Coronary artery (tissue), 2 donors: Measurements from ENCODE around the gene DOLPP1.
"Not testable (repeated sequence)": the region's sequence is repeated elsewhere in the genome, so short reads cannot be mapped to it uniquely, and the experiment has no call there.

Source experiments
- DNase-seq: peaks from one replicate; pipeline ENCODE4 v3.0.0-alpha.2; 2017; ENCODE audit warnings: low spot score
- H3K27ac ChIP-seq, 2 donors: fragments of 200-600 bp; sonication (generic); one replicate each; pipeline ENCODE4 v1.5.1; 2016 to 2019
- H3K4me3 ChIP-seq: fragments of 200-600 bp; sonication (generic); 2 replicates; pipeline ENCODE4 v1.5.1; 2016; ENCODE audit warnings: mild to moderate bottlenecking, moderate library complexity
- CTCF ChIP-seq: fragments of 200-600 bp; sonication (generic); IDR thresholded peaks from one replicate; pipeline ENCODE4 v1.5.1; 2019; ENCODE audit warnings: antibody characterized with exemption

DOLPP1 gene

GRCh38 chr9:129124506-129125069 is 43.7 kb downstream of the DOLPP1 start:
- Histone ChIP-seq H3K4me3 (no peak overlapping the region), H3K27ac (no peak overlapping the region)

GRCh38 chr9:129125478-129125877 is 44.6 kb downstream of the DOLPP1 start:
- no peak overlapping the region for H3K27ac ChIP-seq
- no peak for TF ChIP-seq CTCF
- no peak for DNase-seq
- H3K4me3 ChIP-seq, result no peak overlapping the region

More at GRCh38 chr9:129124506-129125069, 43.7 kb downstream of the DOLPP1 start:
- TF ChIP-seq CTCF, result no peak
- no peak for DNase-seq

GRCh38 chr9:129126749-129127618 is 46.1 kb downstream of the DOLPP1 start:
- TF ChIP-seq CTCF, result no peak
- peak; percentile 69 for DNase-seq
- Histone ChIP-seq H3K27ac (peak overlapping the region in 1 of 2 donors; percentile 17), H3K4me3 (no peak overlapping the region)

GRCh38 chr9:129128689-129129088 is 47.8 kb downstream of the DOLPP1 start:
- H3K27ac ChIP-seq, result no peak overlapping the region
- no peak for TF ChIP-seq CTCF
- H3K4me3 ChIP-seq, result no peak overlapping the region
- DNase-seq, result peak; percentile 63

- H3K27ac ChIP-seq, DNase-seq: not testable (repeated sequence)
Measured at GRCh38 chr9:129130271-129130670, 49.4 kb downstream of the DOLPP1 start.

GRCh38 chr9:129130791-129131190 is 49.9 kb downstream of the DOLPP1 start:
- no peak for DNase-seq
- Histone ChIP-seq H3K27ac (no peak overlapping the region), H3K4me3 (no peak overlapping the region)
- no peak for TF ChIP-seq CTCF

More at GRCh38 chr9:129130271-129130670, 49.4 kb downstream of the DOLPP1 start:
- H3K4me3 ChIP-seq, result not testable (repeated sequence)

- no peak overlapping the region for H3K27ac ChIP-seq
- peak; percentile 79 for DNase-seq
- TF ChIP-seq CTCF, result peak; percentile 91
- no peak overlapping the region for H3K4me3 ChIP-seq
Measured at GRCh38 chr9:129131300-129132145, 50.6 kb downstream of the DOLPP1 start.
